ENCODE data around the gene RALY. TPM values are rescaled to one million over a fixed set of nuclear protein-coding genes. Genes with fewer than 3 reads are reported as not detected.

RALY gene
- total RNA-seq, 1 donor from 2014 or later: 116 TPM

DNA sequence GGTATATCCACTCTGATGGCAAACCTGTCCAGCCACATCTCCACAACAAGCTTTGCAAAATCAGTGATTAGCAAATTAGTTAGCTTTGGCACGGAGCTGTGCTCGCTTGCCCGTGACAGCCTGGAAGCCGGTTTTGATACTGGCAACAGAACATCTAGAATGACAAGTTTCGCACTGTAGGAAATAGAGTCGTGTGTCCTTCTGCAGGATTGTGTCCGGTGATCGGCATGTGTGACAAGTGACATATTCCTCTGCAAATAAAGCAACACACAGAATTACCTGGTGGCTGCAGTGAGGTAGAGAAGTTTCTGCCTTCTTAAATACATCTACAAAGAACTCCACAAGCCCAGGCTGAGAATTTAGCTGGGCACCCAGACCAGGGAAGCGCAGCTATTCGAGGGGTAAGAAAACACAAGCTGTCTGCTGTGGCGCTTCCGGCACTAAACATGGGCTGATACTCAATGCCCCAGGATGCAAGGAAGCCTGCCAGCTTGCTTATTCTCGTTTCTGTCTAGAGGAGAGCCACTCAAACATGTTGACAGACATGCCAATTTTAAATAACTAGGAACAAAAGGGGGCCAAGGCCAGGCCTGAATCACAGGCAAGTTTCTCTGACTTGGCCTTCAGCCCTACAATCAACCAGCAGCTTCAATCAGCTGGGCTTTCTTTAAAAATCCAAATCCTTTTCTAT, 96.1 kb downstream of the RALY start:
- intact Hi-C loops (cut with micrococcal nuclease): no loop called here
- Mint-ChIP-seq H3K27me3 (no peaks in the 10 kb centered on the region), H3K27ac (no peak overlapping the region), H3K4me3 (no peak overlapping the region), H3K4me1 (no peaks in the 10 kb centered on the region), H3K36me3 (ENCODE audit: low read depth) (peaks cover 88% of the 10 kb centered on the region), H3K9me3 (no peaks in the 10 kb centered on the region)
- ChIA-PET POLR2A (no interaction called here), CTCF (no interaction called here)
- ATAC-seq (ENCODE audit: low read depth) (no peak), DNase-seq (no peak)
- TF ChIP-seq, protein P1, sequence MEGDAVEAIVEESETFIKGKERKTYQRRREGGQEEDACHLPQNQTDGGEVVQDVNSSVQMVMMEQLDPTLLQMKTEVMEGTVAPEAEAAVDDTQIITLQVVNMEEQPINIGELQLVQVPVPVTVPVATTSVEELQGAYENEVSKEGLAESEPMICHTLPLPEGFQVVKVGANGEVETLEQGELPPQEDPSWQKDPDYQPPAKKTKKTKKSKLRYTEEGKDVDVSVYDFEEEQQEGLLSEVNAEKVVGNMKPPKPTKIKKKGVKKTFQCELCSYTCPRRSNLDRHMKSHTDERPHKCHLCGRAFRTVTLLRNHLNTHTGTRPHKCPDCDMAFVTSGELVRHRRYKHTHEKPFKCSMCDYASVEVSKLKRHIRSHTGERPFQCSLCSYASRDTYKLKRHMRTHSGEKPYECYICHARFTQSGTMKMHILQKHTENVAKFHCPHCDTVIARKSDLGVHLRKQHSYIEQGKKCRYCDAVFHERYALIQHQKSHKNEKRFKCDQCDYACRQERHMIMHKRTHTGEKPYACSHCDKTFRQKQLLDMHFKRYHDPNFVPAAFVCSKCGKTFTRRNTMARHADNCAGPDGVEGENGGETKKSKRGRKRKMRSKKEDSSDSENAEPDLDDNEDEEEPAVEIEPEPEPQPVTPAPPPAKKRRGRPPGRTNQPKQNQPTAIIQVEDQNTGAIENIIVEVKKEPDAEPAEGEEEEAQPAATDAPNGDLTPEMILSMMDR (IDR thresholded peaks at IDR 0.05): no peak

DNA sequence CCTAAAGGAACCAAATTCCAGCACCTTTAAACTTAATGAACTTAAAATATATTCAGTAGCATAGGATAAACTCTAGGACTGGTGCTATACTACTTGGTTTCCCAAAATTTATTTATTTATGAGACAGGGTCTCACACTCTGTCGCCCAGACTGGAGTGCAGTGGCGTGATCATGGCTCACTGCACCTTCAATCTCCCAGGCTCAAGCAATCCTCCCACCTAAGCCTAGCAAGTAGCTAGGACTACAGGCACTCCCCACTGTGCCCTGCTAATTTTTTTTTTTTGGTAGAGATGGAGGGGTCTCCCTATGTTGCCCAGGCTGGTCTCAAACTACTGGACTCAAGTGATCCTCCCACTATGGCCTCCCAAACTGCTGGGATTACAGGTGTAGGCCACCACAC, 96.9 kb downstream of the RALY start:
- POLR2A ChIA-PET: no interaction called here
- intact Hi-C loops (cut with micrococcal nuclease): no loop called here
- no peaks in the 10 kb centered on the region for H3K9me3 Mint-ChIP-seq
- CTCF ChIA-PET: no interaction called here
- no peaks in the 10 kb centered on the region for H3K27me3 Mint-ChIP-seq
- TF ChIP-seq, protein P1 (IDR thresholded peaks at IDR 0.05): no peak
- H3K4me1 Mint-ChIP-seq: no peaks in the 10 kb centered on the region
- no peak for DNase-seq
- no peak for ATAC-seq (ENCODE audit: low read depth)
- H3K27ac Mint-ChIP-seq: no peak overlapping the region
- no peak overlapping the region for H3K4me3 Mint-ChIP-seq
- H3K36me3 Mint-ChIP-seq (ENCODE audit: low read depth): peaks cover 88% of the 10 kb centered on the region

DNA sequence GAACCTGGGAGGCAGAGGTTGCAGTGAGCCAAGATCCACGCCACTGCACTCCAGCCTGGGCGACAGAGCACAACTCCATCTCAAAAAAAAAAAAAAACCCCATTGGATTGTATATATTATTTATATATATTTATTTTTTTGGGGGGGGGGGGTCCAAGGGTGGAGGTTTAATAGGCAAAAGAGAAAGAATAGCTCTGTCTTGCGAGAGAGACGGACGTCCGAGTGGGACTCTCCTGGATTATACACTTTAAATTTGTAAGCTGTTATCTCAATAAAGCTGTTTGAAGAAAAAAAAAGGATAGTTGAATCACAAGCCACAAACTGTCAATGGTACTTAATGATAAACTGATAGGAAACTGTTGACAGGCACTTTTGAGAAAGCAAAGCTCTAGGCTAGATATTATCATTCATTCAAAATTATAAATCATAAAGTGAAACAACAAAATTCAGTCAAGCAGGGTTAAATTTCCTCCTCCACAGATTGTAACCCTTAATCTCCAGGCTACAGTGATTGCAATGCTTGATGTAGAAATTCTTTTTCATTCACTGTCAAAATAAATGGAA, 98.0 kb downstream of the RALY start:
- no peak for ATAC-seq (ENCODE audit: low read depth)
- Mint-ChIP-seq H3K4me3 (no peak overlapping the region), H3K4me1 (no peaks in the 10 kb centered on the region), H3K9me3 (no peaks in the 10 kb centered on the region), H3K36me3 (ENCODE audit: low read depth) (peaks cover 90% of the 10 kb centered on the region), H3K27me3 (no peaks in the 10 kb centered on the region), H3K27ac (no peak overlapping the region)
- DNase-seq: no peak
- TF ChIP-seq, protein P1 (IDR thresholded peaks at IDR 0.05): no peak
- intact Hi-C loops (cut with micrococcal nuclease): no loop called here
- ChIA-PET CTCF (no interaction called here), POLR2A (interaction anchor here (0.6 kb wide), 2 partner anchors 10 to 329 kb away, joined by 5 to 6 read pairs; no protein-coding TSS in a partner anchor)

DNA sequence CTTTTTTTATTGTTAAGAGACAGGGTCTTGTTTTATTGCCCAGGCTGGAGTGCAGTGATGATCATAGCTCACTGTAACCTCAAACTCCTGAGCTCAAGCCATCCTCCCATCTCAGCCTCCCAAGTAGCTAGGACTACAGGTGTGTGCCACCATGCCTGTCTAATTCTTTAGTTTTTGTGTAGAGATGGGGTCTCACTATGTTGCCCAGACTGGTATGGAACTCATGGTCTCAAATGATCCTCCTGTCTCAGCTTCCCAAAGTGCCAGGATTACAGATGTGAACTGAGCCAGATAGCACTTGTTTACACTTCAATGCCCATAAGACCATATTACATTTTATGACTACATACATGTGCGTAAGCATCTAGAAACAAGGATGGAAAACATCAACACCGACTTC, 100.2 kb downstream of the RALY start:
- ATAC-seq (ENCODE audit: low read depth): no peak
- ChIA-PET POLR2A (no interaction called here), CTCF (no interaction called here)
- H3K9me3 Mint-ChIP-seq: no peaks in the 10 kb centered on the region
- no peak overlapping the region for H3K4me3 Mint-ChIP-seq
- no peaks in the 10 kb centered on the region for H3K27me3 Mint-ChIP-seq
- no peak overlapping the region for H3K27ac Mint-ChIP-seq
- intact Hi-C loops (cut with micrococcal nuclease): no loop called here
- TF ChIP-seq, protein P1 (IDR thresholded peaks at IDR 0.05): no peak
- no peaks in the 10 kb centered on the region for H3K4me1 Mint-ChIP-seq
- no peak for DNase-seq
- peaks cover 90% of the 10 kb centered on the region for H3K36me3 Mint-ChIP-seq (ENCODE audit: low read depth)

DNA sequence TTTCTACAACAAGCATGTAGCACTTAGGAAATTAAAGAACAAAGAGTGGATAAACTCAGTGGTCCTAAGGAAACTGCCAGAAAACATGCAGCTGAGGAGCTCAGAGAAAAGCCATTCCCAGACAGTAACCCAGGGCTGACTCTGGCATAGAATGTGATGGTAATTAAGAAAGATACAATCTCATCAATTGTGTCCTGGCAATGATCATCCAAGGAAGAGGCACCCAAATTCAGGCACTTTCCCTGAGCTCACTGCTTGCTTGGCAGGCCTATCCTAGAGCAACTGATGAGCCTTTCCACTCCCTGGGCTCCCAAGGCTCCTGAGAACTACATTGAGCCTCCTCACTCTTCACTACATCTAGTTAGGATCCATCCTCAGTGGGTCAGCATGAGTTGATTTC, 102.1 kb downstream of the RALY start:
- intact Hi-C loops (cut with micrococcal nuclease): no loop called here
- TF ChIP-seq, protein P1 (IDR thresholded peaks at IDR 0.05): no peak
- no peak for DNase-seq
- Mint-ChIP-seq H3K9me3 (no peaks in the 10 kb centered on the region), H3K27ac (no peak overlapping the region), H3K36me3 (ENCODE audit: low read depth) (peaks cover 87% of the 10 kb centered on the region), H3K27me3 (no peaks in the 10 kb centered on the region), H3K4me3 (no peak overlapping the region), H3K4me1 (no peaks in the 10 kb centered on the region)
- no peak for ATAC-seq (ENCODE audit: low read depth)
- CTCF ChIA-PET: interaction anchor here (1.1 kb wide), 1 partner anchor 27 kb away, joined by 3 read pairs; no protein-coding TSS in a partner anchor
- POLR2A ChIA-PET: interaction anchor here (0.9 kb wide), 1 partner anchor 16 kb away, joined by 3 read pairs; the partner anchor contains the start of gene EIF2S2

Data from activated B cell treated with CpG ODN at 0.5 μM for 24 hours (primary cell).